HG03135 (cell line): ENCODE measurements around the gene MAST4.

Source experiments
- ATAC-seq: cut with Tn5 transposase; IDR thresholded peaks from one replicate; pipeline ENCODE4 v1.9.1; 2021; ENCODE audit warnings: mild to moderate bottlenecking, moderate library complexity; ENCODE audit not compliant: unreplicated experiment

Gene MAST4

DNA sequence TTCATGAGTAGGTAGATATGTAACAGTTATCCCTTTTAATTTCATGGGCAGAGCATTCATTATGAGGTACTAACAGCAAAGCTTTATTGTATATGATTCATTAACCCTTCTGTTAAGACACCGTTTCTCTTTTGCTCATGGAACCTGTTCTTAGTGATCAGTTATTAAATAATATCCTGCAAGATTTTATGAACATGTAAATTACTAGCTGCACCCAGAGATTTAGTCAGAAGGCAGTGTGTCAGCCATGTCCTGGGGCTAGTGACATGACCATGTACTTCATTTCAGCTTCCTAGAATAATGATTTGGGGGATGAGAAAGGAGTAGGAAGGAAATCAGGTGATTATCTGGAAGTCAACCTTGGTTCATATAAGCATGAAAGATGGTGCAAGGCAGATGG is 7.0 kb downstream of the MAST4 start:
- ATAC-seq: no peak

DNA sequence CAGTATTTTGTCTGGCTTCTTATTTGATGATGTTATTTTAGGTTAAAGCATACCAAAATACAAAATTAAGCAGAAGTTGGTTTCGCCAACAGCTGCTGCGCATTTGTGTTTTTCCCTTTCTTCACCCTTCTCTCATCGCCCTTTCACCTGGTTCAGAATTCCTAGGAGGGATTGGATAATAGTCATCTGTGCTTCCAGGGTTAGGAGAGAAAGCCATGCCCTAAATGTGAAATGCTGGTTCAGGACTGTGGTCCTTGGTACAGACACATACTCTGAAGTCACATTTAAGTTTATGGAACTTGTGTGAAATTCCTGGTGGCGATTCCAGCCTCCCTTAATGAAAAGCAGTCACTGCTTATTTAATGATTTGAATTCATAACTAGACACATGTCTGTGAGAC is 7.7 kb downstream of the MAST4 start:
- ATAC-seq: no peak

DNA sequence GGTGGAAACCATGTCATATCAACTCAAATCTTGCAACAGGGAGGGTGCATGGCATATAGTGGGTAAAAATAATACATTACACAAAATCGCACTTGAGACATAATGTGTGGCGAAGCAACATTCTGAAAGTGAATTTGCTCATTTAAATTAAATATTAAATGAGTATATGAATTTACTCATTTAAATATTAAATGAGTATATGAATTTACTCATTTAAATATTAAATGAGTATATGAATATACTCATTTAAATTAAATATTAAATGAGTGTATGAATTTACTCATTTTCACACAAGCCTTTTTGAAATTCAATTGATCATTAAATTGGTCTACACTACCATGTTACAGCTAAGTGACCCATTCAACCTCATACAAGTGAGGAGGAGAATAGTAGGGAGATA is 10.5 kb downstream of the MAST4 start:
- ATAC-seq: no peak

DNA sequence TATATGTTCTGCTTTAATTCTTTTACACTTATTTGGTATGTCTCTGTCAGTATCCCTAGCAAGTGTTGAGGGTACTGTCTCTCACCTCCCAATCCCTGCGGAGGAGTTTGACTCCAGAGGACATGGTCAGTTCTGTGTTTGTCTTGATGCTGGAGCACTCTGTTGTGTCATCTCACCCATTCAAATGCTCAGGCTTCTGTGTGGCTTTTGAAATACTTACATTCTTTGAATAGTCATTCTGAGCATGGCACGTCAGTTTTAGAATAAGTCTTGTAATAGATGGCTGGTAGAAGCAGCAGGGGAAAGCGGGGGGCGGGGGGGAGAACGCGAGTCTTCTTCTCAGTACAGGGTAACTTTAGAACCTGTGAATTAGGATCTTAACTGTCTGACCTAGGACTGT is 12.3 kb downstream of the MAST4 start:
- no peak for ATAC-seq

DNA sequence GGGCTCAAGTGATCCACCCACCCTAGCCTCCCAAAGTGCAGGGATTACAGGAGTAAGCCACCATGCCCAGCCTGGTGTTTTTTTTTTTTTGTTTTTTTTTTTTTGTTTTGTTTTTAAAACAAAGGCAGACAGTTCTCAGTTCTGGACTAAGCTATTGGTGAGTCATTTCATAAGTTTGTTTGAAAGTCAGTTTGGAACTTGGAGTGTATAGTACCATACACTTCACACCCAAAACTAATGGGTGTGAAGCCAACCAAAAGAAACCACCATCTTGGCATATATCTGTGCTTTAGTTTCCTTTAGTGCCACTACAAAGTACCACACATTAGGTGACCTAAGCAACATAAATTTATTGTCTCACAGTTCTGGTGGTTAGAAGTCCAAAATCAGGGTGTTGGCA is 13.4 kb downstream of the MAST4 start:
- no peak for ATAC-seq

DNA sequence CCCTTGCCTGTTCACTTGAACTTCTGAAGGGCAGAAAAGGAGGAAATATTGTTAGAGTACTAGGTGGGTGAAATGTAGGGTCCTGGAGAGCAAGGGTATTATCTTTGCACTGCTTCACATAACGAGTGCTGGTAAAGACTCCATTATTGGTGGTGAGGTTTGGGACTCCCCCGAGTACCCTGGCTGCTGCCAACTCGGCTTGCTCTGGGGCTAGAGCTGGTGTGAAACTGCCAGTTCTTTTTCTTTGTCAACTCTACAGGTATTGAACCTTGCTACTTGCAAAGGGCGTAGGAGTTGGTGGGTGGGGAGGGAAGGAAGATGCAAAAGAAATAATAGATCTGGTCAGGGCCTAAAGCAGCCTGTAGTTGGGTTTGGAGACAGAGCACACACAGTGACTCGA is 16.0 kb downstream of the MAST4 start:
- ATAC-seq: no peak

DNA sequence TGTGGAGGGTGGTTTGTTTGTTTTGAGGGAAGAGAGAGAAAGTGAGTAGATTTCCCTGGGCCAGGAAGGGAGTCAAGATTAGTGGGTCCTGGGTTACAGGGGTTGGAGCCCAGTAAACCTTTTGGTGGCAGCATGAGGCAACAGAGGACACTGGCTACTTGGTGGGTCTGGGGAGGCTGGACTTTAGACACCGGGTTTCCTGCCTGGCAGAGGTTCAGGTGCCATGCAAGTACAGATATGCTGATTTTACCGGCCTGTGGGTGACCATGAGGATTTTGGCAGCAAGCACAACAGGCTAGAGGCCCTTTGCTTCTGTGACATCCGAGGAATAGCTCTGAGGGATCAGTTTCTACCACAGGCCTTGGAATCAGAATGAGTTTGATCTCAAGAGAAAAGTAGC is 18.9 kb downstream of the MAST4 start:
- ATAC-seq: no peak

DNA sequence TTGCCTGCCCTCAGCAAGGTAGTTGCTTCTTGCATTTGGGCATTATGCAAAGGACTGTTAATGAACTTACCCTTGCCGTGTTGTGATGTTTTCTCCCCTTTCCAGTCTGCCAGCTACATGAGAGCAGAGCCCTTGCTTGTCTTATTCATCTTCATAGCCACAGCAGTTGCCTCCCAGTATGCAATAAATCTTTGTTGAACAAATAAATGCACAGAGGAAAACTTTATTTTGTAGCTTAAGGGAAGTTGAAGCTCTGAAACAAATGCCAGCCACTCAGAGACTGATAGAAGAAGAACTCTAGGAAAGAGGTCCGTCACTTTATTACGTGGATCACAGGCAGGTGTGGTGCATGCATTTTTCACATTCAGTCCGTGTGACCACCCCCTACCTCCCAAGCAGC is 19.7 kb downstream of the MAST4 start:
- ATAC-seq: no peak

DNA sequence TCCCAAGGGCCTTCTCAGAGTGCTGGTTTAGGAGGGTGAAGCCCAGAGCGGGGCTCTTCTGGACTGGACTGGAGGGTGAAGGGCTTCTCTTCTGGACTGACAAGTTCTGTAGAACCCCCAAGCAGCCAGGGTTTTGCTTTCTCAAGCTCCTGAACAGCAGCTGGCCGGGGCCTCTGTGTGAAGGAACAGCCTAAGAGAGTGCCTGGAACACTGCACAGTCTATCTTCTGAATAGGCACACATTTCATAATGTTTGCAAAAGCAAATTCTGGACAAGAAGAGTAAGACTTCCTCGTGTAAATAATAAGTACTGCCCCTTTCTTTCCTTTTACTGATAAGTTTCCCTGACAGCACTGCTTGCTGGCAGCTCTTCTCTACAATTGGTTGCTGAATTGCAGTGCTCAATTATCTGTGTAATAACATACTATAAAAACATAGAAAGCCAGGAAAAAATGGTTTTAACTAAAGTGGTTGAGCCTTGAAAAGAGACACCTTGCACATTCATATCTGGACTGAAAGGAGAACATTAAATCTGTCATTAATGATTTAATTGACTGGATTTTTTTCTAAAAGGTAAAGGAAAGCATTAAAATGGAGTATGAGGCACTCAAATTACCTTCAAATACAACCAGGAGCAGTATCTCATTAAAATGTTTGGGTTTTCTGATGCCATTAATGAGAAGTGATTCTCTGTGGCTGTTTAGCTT is 20.5 kb downstream of the MAST4 start:
- ATAC-seq: no peak

DNA sequence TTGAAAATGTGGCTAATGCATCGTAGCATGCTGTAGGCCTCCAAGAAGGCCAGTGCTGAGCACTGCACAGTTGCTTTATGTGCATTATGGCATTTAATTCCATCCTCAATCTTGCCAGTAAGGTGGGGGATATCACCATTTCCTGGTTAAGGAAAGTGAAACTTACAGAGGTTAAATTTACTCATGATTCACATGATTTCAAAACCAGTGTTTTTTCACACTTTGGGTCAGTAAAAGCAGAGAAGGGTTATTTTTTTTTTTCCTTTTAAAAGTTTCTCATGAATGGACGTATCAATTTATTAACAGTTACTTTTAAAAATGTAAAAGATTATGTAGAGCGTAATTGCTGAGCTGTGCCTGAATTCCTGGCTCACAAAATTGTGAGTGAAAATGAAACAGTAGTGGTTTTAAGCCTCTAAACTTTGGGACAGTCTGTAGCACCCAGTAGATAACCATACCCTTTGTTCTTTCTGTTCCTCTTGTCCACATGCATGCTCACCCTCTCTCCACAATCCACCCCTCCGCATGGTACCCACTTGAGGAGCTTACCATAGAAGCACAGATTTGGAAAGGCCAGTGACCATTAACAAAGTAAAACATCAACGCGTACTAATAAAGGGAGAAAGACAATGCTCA is 21.2 kb downstream of the MAST4 start:
- ATAC-seq: no peak

DNA sequence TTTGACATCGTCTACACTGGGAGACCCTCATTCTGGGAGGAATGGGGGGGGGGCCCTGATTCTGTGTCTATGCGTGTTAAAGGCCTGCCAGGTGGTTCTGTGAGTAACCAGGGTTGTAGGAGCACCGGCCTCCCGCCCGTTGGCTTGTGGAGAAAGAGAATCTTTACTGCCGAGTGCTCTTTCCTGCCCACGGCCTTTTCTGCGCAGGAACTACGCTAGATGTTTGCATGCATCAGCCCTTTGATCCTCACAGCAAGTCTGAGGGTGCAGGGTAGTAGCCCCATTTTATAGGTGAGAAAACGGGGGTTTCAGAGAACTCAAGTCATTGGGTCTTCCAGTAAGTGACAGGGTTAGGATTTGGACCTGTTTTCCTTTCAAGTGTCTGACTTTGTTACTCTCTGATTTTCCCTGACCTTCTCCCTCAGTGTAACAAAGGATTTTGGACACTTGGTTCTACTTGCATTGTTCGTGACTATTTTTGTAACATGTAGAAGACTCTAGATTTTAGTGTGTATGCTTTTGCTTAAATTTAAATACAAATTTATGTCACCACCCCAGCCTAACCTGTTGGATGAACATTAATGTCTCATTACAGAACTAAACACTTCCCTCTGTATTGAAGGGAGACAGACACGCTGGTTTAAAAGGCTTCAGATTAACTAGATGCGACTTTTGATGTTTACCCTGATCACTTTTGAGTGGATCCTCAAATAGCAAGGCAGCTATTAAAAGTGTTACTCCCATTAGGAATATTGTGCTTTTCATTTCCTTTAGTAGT is 22.0 kb downstream of the MAST4 start:
- no peak for ATAC-seq

DNA sequence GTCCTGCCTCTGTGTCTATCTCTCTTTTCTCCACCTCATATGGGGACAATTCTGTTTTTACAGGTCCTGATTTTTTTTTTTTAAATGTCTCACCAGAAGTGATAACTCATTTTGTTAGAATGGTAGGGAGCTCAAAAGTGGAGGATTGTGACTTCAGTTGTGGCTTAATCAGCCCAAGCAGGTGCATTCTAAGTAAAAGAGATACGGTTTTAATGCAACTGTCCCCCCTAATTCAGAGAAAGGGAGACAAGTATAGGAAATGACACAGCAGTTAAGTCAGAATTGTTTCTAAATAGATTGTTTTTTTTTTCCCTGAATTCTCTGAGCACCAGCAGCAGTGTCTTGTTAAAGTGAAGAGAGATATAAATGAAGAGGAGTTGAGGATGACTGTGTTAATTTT is 24.5 kb downstream of the MAST4 start:
- ATAC-seq: no peak

DNA sequence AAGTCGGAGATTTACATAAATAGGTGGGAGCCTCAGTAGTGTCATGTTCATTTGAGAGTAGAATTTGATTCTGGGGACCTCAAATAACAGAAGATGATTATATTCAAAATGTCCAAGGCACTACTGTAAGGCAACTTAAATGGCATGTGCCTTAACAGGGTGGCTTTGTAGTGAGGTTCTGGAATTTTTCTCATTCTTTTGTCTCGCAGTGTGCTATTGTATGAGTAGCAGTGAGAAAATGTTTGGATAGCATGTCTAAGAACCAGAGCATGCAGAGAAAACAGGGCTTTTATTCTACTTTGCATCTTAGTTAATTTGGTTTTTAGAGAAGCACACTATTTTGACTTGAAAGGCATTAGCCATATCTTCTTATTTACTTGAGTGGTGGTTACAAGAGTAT is 25.0 kb downstream of the MAST4 start:
- no peak for ATAC-seq

DNA sequence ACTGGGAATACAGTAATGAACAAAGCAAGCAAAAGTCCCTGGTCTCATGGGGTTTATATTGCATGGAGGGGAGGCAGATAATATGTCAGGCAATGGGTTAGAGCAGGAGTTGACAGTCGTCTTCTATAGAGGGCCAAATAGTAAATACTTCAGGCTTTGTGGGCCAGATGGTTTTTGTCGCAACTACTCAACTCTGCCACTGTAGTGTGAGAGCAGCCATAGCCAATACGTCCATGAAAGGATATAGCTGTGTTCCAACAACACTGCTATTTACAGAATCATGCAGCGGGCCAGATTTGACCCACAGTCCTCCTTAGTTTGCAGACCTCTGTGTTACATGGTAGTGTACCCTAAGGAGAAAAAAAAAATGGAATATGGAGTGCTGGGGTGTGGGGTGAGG is 25.5 kb downstream of the MAST4 start:
- ATAC-seq: no peak

DNA sequence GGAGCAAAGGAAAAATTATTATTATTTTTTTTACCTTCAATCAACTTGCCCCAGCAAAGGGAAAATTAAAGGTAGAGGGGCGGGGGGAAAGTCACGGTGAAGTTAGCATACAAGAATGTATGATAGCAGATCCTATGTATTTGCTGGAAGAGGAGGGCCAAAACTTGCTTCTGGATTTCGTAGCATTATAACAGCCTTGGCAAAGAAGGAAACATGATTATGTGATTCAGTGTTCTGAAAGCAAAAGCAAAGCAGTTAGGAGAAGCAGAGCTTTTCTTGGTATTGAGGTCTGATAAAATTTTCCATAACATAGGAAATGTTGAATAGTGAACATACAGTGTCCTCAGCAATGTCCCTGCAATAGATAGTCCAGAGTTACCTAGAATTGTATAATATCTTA is 32.4 kb downstream of the MAST4 start:
- no peak for ATAC-seq

DNA sequence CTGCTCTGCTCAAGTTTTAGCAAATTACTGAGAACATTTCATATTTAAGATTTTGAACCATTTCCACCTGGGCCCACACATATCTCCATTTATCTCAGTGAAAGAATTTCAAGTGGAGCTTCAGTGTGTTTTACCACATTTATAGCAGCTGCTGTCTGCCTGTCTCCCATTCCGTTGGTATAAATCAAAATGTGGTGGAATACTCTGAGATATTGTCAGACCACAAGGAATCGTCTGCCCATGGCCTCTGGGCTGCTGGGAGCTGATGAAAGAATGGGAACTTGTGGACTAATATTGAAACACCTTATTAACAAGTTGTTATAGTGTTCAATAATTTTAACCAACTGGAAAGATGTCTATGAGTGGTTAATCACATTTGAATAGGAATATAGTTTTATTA is 33.3 kb downstream of the MAST4 start:
- no peak for ATAC-seq

DNA sequence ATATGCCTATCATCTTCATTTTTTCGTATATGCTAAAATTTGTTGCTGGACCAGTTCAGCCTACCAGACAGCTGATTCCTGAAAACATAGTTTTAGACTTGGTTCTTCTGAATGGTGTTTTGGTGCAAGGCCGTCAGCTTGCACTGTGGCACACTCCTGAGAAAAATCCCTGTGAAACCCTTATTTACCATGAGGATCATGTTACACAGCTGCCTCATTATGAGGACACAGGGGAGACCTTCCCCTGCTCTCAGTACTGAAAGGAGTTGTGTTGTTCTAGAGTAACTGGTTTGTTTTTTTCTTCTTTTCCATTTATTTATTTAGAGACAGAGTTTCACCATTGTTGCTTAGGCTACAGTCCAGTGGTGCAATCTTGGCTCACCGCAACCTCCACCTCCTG is 37.6 kb downstream of the MAST4 start:
- ATAC-seq: no peak

DNA sequence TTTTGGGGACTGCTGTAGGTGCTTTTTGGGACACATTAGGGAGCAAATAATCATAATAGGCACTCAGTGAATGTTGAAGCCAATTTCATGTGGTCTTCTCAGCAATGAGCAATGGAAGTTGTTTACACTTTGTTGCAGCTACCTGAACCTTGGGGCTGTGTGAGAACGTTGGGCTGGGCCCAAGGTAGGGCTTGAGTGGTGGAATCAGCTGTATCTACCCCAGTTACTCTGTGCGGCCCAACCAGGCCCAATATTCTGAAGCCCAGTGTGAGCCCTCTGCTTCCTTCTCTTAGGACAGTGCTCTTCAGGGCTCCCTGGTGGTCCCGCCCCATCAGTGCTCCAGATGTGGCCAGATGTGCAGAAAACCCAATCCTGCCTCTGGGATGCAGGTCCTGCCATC is 38.4 kb downstream of the MAST4 start:
- no peak for ATAC-seq

DNA sequence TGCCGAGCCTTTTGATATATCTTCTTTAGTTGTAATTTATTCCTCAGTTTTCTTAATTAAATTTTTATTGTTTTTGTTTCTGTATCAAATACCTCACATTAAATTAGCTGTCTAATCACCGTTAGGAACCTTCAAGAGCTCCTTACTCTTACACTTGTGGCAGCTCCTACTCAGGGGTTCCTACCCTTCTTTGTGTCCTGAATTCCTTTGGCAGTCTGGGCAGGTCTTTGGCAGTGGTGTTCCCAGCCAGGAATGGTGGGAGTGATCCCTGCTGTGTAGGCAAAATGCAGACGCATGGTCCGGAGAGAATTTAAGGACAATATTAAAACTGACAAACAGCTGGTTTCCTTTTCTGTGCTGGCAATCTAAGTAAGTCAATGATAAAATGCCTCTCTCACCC is 41.8 kb downstream of the MAST4 start:
- no peak for ATAC-seq

DNA sequence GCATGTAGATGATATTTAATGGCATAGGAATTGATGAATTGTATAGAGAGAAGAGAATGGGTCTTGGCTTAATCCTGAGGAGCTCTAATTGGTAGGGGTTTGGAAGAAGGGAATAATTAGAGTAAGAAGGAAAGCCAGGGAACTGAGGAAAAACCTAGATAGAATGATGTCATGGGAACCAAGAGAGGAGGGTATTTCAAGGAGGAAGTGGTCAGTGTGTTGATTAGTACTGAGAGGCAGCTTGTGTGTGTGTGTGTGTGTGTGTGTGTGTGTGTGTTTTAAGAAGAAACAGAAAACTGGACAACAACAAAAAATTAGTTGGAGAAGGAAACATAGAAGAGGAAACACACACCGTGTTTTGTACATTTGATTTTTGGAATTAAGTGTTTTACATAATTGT is 42.8 kb downstream of the MAST4 start:
- no peak for ATAC-seq

DNA sequence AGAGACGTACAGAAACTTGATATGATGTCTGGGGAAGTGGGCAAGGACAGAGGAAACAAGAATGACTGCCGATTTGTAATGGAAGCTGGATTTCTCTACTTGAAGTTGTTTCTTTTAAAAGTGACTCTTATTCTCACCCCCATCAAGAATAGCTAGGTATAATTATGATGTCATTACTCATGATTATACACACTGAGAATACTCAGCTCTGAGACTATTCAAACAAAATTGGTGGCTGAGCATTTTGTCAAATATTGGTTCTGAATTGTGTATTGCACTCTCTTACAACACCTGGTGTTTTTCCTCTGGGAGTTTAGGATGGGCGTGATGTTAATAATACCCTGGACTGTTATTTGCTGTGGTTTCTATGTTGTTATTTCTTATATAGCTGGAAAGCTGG is 46.3 kb downstream of the MAST4 start:
- ATAC-seq: no peak

DNA sequence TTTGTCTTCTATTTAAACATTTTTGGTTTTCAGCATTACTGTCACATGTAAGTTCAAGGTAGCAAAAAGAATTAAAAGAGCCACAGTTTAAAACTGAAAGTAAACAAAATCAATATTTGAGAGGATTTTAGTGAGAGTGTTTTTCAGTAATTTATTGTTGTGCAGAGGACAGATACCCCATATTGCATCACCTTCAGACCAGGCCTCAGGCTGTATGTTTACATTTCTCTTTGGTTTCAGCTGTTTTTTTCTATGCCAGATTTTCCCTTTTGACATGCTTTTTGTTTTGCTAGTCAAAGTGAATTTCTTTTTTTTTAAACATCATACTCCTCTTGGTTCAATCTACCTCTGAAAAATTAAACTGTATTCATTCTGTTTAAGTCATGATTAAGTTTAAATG is 47.2 kb downstream of the MAST4 start:
- ATAC-seq: no peak
